IPS-20b (cell line): ENCODE data around the gene MPC2.
"Not testable (repeated sequence)": the region's sequence is repeated elsewhere in the genome, so short reads cannot be mapped to it uniquely, and the experiment has no call there.

ENCODE experiments used
- H3K27ac ChIP-seq: one replicate; pipeline ENCODE4 v1.5.1; 2013; ENCODE audit warnings: low read length
- H3K27me3 ChIP-seq: 2 replicates; pipeline ENCODE4 v1.6.1; 2013; ENCODE audit warnings: mild to moderate bottlenecking, low read length, inconsistent platforms; ENCODE audit not compliant: insufficient read depth
- H3K36me3 ChIP-seq: 2 replicates; pipeline ENCODE4 v1.6.1; 2013; ENCODE audit warnings: low read depth, mild to moderate bottlenecking, inconsistent platforms, low read length, moderate library complexity; ENCODE audit not compliant: insufficient read depth
- H3K4me1 ChIP-seq: 2 replicates; pipeline ENCODE4 v1.6.1; 2013; ENCODE audit warnings: mild to moderate bottlenecking, control low read depth, inconsistent platforms, low read length, moderate library complexity; ENCODE audit not compliant: insufficient read depth
- H3K4me3 ChIP-seq: 2 replicates; pipeline ENCODE4 v1.5.1; 2013; ENCODE audit warnings: mild to moderate bottlenecking, low read length, inconsistent platforms
- H3K9ac ChIP-seq: 2 replicates; pipeline ENCODE4 v1.6.1; 2013; ENCODE audit warnings: low read depth, mild to moderate bottlenecking, inconsistent platforms, low read length, moderate library complexity
- H3K9me3 ChIP-seq: 2 replicates; pipeline ENCODE4 v1.6.1; 2013; ENCODE audit warnings: mild to moderate bottlenecking, low read depth, low read length, inconsistent platforms; ENCODE audit not compliant: insufficient read depth

Gene MPC2

DNA sequence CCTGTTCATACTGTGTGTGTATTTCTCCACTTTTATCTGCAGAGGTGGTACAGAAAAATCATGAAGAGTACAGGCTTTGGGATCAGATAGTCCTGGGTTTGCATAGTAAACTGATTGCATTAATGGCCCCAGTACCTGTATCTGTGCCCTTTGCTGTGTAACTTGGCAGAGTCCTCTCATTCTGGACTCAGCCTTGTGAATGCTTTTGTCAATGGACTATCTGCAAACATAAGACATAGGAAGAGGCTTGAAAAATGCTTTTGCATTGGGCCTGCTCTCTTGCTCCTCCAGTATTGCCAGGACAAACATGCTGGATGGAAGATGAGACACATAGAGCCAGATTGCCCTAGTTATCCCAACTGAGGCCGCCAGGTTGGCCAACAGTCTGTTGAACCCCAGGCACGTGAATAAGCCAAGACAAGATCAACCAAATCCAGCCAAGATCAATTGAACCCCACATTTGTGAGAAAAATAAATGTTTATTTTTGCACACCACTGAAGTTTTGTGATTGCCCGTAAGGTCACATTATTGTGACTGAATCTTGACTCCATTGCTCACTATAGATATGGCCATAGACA lies 60.2 kb downstream of the MPC2 start:
- Histone ChIP-seq H3K36me3 (no peaks in the 10 kb centered on the region), H3K9ac (no peak overlapping the region), H3K27ac (no peak overlapping the region), H3K27me3 (no peaks in the 10 kb centered on the region), H3K4me1 (peaks cover 6% of the 10 kb centered on the region), H3K4me3 (no peak overlapping the region), H3K9me3 (no peaks in the 10 kb centered on the region)

DNA sequence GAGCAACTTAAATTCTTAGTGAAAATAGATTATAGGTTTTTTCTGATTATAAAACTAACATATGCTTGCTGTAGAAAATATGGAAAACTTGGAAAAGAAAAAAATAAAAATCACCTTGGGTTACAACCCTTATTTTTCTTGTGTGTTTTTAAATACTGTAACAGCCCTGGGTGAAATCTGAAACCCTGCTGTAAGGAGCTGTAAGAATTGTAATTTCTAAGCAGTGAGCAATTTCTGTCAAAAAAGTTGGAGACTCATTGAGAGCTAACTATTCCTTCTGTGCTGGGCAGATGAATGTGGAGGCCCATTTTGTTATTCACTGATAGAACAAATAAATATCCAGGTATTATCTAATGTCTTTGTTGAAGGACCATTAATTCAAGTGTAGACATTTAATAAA lies 65.5 kb downstream of the MPC2 start:
- Histone ChIP-seq H3K4me3 (no peak overlapping the region), H3K4me1 (peaks cover 14% of the 10 kb centered on the region), H3K27me3 (no peaks in the 10 kb centered on the region), H3K9ac (no peak overlapping the region), H3K9me3 (no peaks in the 10 kb centered on the region), H3K27ac (no peak overlapping the region), H3K36me3 (no peaks in the 10 kb centered on the region)

DNA sequence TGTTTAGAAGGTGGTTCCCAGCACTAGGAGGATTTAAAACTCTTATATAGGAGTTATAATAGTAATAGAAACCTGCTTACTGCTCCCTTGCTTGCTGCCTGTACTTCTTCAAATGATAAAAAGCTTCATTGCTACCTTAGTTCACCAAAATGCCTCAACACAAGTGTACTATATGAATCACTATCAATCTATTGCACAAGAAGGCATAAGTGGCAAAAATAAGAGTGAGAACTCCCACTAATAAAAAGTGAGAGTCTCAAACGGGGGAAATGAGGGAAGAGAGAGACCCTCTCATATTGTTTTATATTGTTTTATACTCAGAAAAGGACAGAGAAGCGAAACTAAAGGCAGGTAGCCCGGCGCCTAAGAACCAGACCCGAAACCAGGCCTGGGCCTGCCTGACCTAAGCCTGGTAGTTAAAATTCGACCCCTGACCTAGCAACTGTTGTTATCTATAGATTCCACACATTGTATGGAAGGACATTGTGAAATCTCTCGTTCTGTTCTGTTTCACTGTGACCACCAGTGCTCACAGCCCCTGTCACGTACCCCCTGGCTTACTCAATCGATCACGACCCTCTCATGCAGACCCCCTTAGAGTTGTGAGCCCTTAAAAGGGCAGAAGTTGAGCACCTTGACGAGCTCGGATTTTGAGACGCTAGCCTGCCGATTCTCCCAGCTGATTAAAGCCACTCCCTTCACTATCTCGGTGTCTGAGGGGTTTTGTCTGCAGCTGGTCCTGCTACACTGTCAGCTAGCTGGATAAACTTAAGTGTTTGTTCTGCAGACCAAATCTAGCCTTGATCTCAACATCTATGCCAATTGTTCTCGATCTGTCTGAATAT lies 67.5 kb downstream of the MPC2 start:
- H3K36me3 ChIP-seq, H3K9me3 ChIP-seq, H3K9ac ChIP-seq, H3K27me3 ChIP-seq, H3K4me1 ChIP-seq, H3K27ac ChIP-seq, H3K4me3 ChIP-seq: not testable (repeated sequence)

DNA sequence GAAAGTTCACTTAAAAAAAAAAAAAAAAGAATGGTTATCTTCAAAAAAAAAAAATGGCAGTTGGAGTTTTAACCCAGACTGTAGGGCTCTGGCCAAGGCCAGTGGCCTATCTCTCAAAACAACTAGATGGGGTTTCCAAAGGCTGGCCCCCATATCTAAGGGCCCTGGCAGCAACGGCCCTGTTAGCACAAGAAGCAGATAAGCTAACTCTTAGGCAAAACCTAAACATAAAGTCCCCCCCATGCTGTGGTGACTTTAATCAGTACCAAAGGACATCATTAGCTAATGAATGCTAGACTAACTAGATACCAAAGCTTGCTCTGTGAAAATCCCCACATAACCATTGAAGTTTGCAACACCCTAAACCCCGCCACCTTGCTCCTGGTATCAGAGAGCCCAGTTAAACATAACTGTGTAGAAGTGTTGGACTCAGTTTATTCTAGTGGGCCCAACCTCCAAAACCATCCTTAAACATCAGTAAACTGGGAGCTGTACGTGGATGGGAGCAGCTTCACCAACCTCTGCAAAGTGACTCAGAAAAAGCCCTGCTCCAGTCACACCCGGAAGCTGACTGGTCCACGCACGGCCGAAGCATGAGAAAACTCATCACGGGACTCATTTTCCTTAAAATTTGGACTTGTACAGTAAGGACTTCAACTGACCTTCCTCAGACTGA lies 70.0 kb downstream of the MPC2 start:
- not testable (repeated sequence) for H3K4me3 ChIP-seq, H3K9ac ChIP-seq, H3K27ac ChIP-seq, H3K27me3 ChIP-seq, H3K36me3 ChIP-seq, H3K9me3 ChIP-seq
- H3K4me1 ChIP-seq, result peaks cover 16% of the 10 kb centered on the region
